VCaP (cell line): ENCODE results near the gene ABI3.
"Not testable (repeated sequence)": the region's sequence is repeated elsewhere in the genome, so short reads cannot be mapped to it uniquely, and the experiment has no call there.

Source experiments
- H3K27ac ChIP-seq: fragments of 450-650 bp; 2 replicates; pipeline ENCODE4 v1.5.1; 2017
- TF ChIP-seq, protein P1 (sequence below): fragments of 450-650 bp; conservative IDR thresholded peaks from 2 replicates; pipeline ENCODE4 v1.5.1; 2017; ENCODE audit warnings: mild to moderate bottlenecking, moderate library complexity

The ABI3 gene

DNA sequence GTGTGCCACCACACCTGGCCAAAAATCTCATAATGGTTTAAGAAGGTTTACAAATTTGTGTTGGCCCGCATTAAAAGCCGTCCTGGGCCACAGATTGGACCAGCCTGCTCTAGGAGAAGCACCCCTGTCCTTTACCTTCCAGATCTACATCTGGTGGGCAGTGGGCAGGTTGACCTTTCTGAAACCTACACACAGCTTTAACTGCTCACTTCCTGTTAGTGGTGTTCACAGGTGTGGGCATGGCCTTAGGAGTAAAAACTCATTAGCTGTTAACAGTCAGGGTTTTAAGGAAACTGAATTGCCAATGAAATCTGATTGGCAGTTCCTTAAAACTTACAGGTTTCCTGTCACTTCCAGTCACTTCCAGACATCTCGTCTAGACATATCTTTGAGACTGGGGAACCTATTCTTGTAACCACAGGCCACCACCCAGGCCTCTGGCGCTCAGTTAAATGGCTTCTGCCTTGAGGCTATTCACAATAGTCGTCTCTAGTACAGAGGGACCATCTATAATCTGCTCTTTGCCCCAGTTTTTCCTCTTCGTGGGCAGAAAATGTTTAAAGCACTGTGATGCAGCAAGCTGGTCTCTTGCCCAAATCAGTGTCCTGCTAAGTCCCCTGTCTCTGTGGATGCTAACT, 29.4 kb upstream of the ABI3 start:
- no peak overlapping the region for H3K27ac ChIP-seq
- TF ChIP-seq, protein P1, sequence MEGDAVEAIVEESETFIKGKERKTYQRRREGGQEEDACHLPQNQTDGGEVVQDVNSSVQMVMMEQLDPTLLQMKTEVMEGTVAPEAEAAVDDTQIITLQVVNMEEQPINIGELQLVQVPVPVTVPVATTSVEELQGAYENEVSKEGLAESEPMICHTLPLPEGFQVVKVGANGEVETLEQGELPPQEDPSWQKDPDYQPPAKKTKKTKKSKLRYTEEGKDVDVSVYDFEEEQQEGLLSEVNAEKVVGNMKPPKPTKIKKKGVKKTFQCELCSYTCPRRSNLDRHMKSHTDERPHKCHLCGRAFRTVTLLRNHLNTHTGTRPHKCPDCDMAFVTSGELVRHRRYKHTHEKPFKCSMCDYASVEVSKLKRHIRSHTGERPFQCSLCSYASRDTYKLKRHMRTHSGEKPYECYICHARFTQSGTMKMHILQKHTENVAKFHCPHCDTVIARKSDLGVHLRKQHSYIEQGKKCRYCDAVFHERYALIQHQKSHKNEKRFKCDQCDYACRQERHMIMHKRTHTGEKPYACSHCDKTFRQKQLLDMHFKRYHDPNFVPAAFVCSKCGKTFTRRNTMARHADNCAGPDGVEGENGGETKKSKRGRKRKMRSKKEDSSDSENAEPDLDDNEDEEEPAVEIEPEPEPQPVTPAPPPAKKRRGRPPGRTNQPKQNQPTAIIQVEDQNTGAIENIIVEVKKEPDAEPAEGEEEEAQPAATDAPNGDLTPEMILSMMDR = no peak

DNA sequence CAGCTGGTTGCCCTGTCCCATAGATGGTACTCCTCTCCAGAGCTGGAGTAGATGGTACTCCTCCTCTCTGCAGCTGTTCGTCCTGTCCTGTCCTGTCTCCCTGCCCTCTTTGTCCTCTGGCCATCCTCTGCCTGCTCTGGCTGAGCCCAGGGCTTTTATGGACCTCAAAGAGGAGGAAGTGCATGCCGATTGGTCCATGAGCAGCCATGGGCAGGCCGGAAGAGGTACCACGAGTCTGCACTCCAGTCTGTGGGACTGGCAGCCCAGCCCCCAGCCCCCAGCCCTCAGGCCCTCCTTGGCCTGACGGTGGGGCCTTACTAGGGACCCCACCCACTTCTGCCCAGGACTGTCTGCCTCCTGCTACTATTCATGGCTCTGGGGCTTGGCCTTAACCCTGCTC, 27.2 kb upstream of the ABI3 start:
- H3K27ac ChIP-seq = no peak overlapping the region
- TF ChIP-seq, protein P1 = no peak

DNA sequence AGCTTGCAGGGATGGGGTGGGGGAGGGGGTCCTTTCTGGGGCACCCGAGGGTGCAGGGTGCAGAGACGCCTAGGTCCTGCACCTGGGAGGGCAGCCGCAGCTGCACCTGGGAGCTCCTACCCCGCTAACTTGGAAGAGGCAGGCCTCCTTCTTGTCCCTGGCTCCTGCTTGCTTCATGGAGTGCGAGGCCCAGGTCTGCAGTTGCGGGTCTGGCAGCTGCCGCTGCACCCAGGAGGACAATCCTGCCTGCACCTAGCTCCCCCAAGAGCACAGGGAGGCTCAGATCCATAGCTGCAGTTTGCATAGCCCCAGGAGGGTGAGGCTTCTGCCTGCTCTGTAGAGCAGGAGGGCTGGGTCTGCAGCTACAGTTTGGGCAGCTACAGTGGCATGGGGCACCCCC, 26.7 kb upstream of the ABI3 start:
- H3K27ac ChIP-seq = no peak overlapping the region
- TF ChIP-seq, protein P1 = no peak

DNA sequence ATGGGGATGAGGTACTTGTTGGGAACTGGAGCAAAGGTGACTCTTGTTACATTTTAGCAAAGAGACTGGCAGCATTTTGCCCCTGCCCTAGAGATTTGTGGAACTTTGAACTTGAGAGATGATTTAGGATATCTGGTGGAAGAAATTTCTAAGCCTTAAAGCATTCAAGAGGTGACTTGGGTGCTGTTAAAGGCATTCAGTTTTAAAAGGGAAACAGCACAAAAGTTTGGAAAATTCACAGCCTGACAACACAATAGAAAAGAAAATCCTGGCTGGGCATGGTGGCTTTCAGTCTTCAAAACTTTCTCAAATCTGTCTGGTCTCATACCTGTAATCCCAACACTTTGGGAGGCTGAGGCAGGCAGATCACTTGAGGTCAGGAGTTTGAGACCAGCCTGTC, 26.0 kb upstream of the ABI3 start:
- not testable (repeated sequence) for H3K27ac ChIP-seq

DNA sequence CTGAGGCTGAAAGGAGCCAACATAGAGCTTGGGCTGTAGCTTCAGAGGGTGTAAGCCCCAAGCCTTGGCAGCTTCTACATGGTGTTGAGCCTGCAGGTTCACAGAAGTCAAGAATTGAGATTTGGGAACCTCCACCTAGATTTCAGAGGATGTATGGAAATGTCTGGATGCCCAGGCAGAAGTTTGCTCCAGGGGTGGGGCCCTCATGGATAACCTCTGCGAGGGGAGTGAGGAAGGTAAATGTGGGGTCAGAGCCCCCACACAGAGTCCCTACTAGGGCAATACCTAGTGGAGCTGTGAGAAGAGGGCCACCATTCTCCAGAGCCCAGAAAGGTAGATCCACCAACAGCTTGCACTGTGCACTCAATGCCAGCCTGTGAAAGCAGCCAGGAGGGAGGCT, 25.1 kb upstream of the ABI3 start:
- not testable (repeated sequence) for H3K27ac ChIP-seq

DNA sequence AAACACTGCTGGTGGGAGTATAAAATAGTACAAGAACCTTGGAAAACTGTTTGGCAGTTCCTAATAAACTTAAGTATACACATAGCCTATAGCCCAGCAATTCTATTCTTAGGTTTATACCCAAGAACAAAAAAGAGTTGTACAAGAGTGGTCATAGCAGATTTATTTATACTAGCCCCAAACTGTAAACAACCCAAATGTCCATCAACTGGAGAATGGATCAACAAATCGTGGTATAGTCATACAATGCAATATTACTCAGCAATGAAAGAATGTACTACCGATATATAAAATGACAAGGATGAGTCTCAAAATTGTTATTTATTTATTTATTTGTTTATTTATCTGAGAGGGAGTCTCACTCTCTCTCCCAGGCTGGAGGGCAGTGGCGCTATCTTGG, 23.2 kb upstream of the ABI3 start:
- TF ChIP-seq, protein P1 = no peak
- no peak overlapping the region for H3K27ac ChIP-seq

DNA sequence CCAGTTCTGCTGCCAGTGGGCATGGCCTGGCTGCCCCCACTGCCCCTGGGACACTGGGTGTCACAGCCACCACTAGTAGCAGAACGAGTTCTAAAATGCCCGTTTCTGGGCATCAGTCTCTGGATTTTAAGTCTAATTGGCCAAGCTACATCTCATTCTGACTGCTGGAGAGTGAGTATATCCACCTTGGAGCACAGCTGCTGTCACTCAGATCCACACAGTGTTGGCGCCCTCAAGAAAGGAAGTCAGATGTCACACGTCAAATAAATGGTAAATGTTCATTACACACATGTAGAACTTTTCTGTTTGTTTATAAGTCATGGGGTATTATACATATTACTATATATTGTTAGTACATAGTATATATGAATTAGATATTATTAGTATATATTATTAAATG, 19.6 kb upstream of the ABI3 start:
- peak overlapping the region; percentile 95; the same call in 1 of the 2 replicates for H3K27ac ChIP-seq
- TF ChIP-seq, protein P1 = no peak

DNA sequence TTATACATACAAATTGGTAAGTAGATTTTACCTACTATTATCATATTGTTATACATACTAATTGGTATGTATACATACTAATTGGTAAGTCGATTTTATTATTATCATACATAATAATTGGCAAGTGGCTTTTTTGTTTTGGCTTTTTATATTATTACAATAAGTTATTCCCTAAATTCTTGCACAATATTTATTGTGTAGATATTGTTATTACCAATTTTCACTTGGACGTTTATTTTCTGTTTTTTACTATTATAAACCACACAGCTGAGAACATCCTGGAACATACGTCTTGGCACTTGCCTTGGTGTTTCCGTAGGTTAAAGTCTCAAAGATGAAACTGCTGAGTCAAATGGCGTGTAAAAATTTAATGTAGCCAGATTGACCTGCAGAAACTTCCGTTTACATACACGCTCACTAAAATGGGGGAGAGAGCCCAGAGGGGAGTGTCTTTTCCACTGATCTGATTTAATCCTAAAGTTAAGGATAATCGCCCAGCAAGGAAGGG, 19.0 kb upstream of the ABI3 start:
- H3K27ac ChIP-seq = peak overlapping the region; percentile 95
- TF ChIP-seq, protein P1 = no peak
